ENCODE data around the gene TAF13. TPM values are rescaled to one million over a fixed set of nuclear protein-coding genes. Genes with fewer than 3 reads are reported as not detected.

The TAF13 gene
- total RNA-seq, 1 experiment from 2014 or later = 45.2 TPM

Other genes starting within 250 kb of the TAF13 start
- gene AKNAD1, start 218.9 kb downstream of the TAF13 start, total RNA-seq (2014; rRNA removed; shearing (Covaris generic)) = not detected in 2 replicates
- gene GPSM2, start 199.0 kb downstream of the TAF13 start, total RNA-seq (2014; rRNA removed; shearing (Covaris generic)) = 31.2 and 34.5 TPM in 2 replicates
- gene CLCC1, start 112.5 kb downstream of the TAF13 start, total RNA-seq (2014; rRNA removed; shearing (Covaris generic)) = 24.5 and 41.3 TPM in 2 replicates
- 8.0 and 8.4 TPM in 2 replicates for gene WDR47, start 33.9 kb downstream of the TAF13 start, total RNA-seq (2014; rRNA removed; shearing (Covaris generic))
- 21.6 and 26.3 TPM in 2 replicates for gene TMEM167B, start 14.8 kb upstream of the TAF13 start, total RNA-seq (2014; rRNA removed; shearing (Covaris generic))
- 0.07 and 0.10 TPM in 2 replicates for gene ELAPOR1, start 38.1 kb upstream of the TAF13 start, total RNA-seq (2014; rRNA removed; shearing (Covaris generic))
- 270 TPM in 2 replicates for gene SARS1, start 137.9 kb upstream of the TAF13 start, total RNA-seq (2014; rRNA removed; shearing (Covaris generic))
- gene CELSR2, start 173.5 kb upstream of the TAF13 start, total RNA-seq (2014; rRNA removed; shearing (Covaris generic)) = 7.8 and 11.0 TPM in 2 replicates
- gene PSRC1, start 207.1 kb upstream of the TAF13 start, total RNA-seq (2014; rRNA removed; shearing (Covaris generic)) = 112 and 141 TPM in 2 replicates
- gene MYBPHL, start 231.0 kb upstream of the TAF13 start, total RNA-seq (2014; rRNA removed; shearing (Covaris generic)) = not detected in 2 replicates

All from H7 (cell line).